Astrocyte of the spinal cord (primary cell): ENCODE data around the gene TGFB1I1.

ENCODE experiments used
- DNase-seq: peaks from one replicate; pipeline ENCODE4 v3.0.0; 2011; ENCODE audit warnings: low read depth, low spot score
- H3K4me3 ChIP-seq: 2 replicates; pipeline ENCODE4 v1.5.1; 2011; ENCODE audit warnings: low read depth, mild to moderate bottlenecking, low read length, moderate library complexity
- CTCF ChIP-seq: IDR thresholded peaks from 2 replicates; pipeline ENCODE4 v1.5.1; 2012; ENCODE audit warnings: low read depth, mild to moderate bottlenecking, low read length, inconsistent platforms
- in situ Hi-C: cut with HindIII; loops from 2 replicates; pipeline ENCODE4 v1.10.0; 2017; ENCODE audit warnings: low sequenced_read_pairs

TGFB1I1 gene

GRCh38 chr16:31453255-31454204 lies 18.4 kb upstream of the TGFB1I1 start:
- no peak overlapping the region for H3K4me3 ChIP-seq

GRCh38 chr16:31455601-31456314 lies 16.2 kb upstream of the TGFB1I1 start:
- in situ Hi-C loops: loop anchor here (25.0 kb wide), 1 partner anchor 268 kb away; the partner anchor contains the start of gene FUS
- no peak overlapping the region for H3K4me3 ChIP-seq
- DNase-seq: no peak
- TF ChIP-seq CTCF: peak; percentile 31

More at GRCh38 chr16:31453255-31454204, 18.4 kb upstream of the TGFB1I1 start:
- in situ Hi-C loops: loop anchor here (25.0 kb wide), 1 partner anchor 266 kb away; the partner anchor contains the start of gene FUS
- no peak for TF ChIP-seq CTCF
- peak; percentile 26 for DNase-seq

- DNase-seq: no peak
- no peak for TF ChIP-seq CTCF
- no peak overlapping the region for H3K4me3 ChIP-seq
- in situ Hi-C loops: loop anchor here (25.0 kb wide), 1 partner anchor 270 kb away; the partner anchor contains the start of gene FUS
Measured at GRCh38 chr16:31456988-31457360, 15.0 kb upstream of the TGFB1I1 start.

GRCh38 chr16:31458073-31458843 lies 13.7 kb upstream of the TGFB1I1 start:
- H3K4me3 ChIP-seq: peak overlapping the region; percentile 62
- peak; percentile 51 for DNase-seq
- TF ChIP-seq CTCF: no peak
- in situ Hi-C loops: loop anchor here (25.0 kb wide), 1 partner anchor 271 kb away; the partner anchor contains the start of gene FUS

- peak; percentile 62 for TF ChIP-seq CTCF
- DNase-seq: peak; percentile 99
- in situ Hi-C loops: loop anchor here (25.0 kb wide), 1 partner anchor 272 kb away; the partner anchor contains the start of gene FUS
- peak within 1 kb of the TSS; percentile 62 for H3K4me3 ChIP-seq
Measured at GRCh38 chr16:31458844-31459686, 12.9 kb upstream of the TGFB1I1 start, which contains the start of gene ARMC5. Gene ARMC5, plus strand, starts transcription at chr16:31459501. Its CDS starts 24 bp downstream, at chr16:31459525.
